Esophagus muscularis mucosa (tissue), 4 donors: Measurements from ENCODE around the gene IL37. TPM values are rescaled to one million over a fixed set of nuclear protein-coding genes. Genes with fewer than 3 reads are reported as not detected.

Experiments
- DNase-seq: peaks from one replicate; pipeline ENCODE4 v3.0.0-alpha.2; 2017; ENCODE audit errors: extremely low spot score
- H3K27ac ChIP-seq, 4 donors: fragments of 200-600 bp; sonication (generic); replicated peaks in 1 of 4; 1 replicate in 3 of 4; 2 replicates in 1 of 4; pipeline ENCODE4 v1.5.1; 2016 to 2019; ENCODE audit warnings: mild to moderate bottlenecking in 1 of 4
- H3K27me3 ChIP-seq, 4 donors: fragments of 200-600 bp; sonication (generic); one replicate each; pipeline versions ENCODE4 v1.5.1 to v1.6.0; 2016 to 2019
- H3K36me3 ChIP-seq, 4 donors: fragments of 200-600 bp; sonication (generic); one replicate each; pipeline ENCODE4 v1.5.1; 2016 to 2019
- H3K4me1 ChIP-seq, 4 donors: fragments of 200-600 bp; sonication (generic); one replicate each; pipeline ENCODE4 v1.5.1; 2016 to 2019
- H3K4me3 ChIP-seq, 4 donors: fragments of 200-600 bp; sonication (generic); 1 replicate in 2 of 4; 2 replicates in 2 of 4; pipeline ENCODE4 v1.5.1; 2016 to 2019; ENCODE audit warnings: mild to moderate bottlenecking in 4 of 4, moderate library complexity in 1 of 4
- H3K9me3 ChIP-seq, 4 donors: fragments of 200-600 bp; sonication (generic); 1 replicate in 3 of 4; 2 replicates in 1 of 4; pipeline ENCODE4 v1.5.1; 2016 to 2019
- EP300 ChIP-seq: sonication (generic); formaldehyde crosslinking; IDR thresholded peaks from one replicate; pipeline ENCODE4 v1.6.1; 2017; ENCODE audit warnings: antibody characterized with exemption
- POLR2A ChIP-seq: fragments of 450-650 bp; IDR thresholded peaks from one replicate; pipeline ENCODE4 v1.6.1; 2017; ENCODE audit warnings: antibody characterized with exemption, moderate library complexity, mild to moderate bottlenecking, low read depth
- POLR2AphosphoS5 ChIP-seq, 2 donors: sonication (generic); formaldehyde crosslinking; IDR thresholded peaks; one replicate each; pipeline ENCODE4 v1.6.1; 2017; ENCODE audit warnings: antibody characterized with exemption in 2 of 2
- WGBS: methylation state at CpG from one replicate; pipeline ENCODE4 v1.1.5; 2018; 5-methylcytosine and 5-hydroxymethylcytosine counted together
- intact Hi-C: fragments of 100-400 bp; cut with DNase I; formaldehyde crosslinking; loops from one replicate; pipeline ENCODE4 v1.15.1; 2023
- total RNA-seq, 4 donors: library from RNA; depleted of rRNA; stranded (reverse); fragments of >200 nt; gene quantifications; one replicate each; pipeline versions ENCODE4 v1.1.0 to v1.2.1, GENCODE V29; 2016
- TF ChIP-seq, protein P1 (sequence below), 3 experiments: fragments of 200-600 bp in 2 of 3; fragments of 450-650 bp in 1 of 3; sonication (generic) in 2 of 3; IDR thresholded peaks; one replicate each; pipeline ENCODE4 v1.5.1; 2017 to 2019; ENCODE audit warnings: antibody characterized with exemption in 3 of 3, mild to moderate bottlenecking in 2 of 3, moderate library complexity in 1 of 3

The IL37 gene
- total RNA-seq, 4 donors from 2014 or later: not detected

DNA sequence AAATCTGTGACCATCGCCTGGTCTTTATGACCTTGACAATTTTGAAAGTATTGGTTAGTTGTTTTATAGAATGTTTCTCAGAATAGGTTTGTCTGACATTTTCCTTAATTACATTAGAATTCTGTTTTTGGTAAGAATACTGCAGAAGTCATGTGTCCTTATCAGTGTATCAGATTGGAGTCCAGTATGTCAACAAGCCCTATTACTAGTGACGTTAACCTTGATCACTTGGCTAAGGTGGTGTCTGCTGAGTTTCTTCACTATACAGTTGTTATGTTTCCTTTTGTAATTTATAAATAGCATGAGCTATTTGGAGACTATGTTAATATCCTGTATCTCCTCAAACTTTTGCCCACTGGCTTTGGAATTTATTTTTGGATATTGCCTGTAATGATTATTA lies 56.1 kb downstream of the IL37 start:
- Histone ChIP-seq H3K36me3 (no peaks in the 10 kb centered on the region), H3K9me3 (no peaks in the 10 kb centered on the region), H3K27me3 (peaks cover 0 to 4% (median 0%) of the 10 kb centered on the region in 4 donors), H3K27ac (no peak overlapping the region), H3K4me1 (no peaks in the 10 kb centered on the region), H3K4me3 (no peak overlapping the region)
- WGBS: 84% methylated on average over 2 of the region's 2 CpGs
- intact Hi-C loops: no loop called here
- no peak for TF ChIP-seq POLR2A
- TF ChIP-seq, protein P1, sequence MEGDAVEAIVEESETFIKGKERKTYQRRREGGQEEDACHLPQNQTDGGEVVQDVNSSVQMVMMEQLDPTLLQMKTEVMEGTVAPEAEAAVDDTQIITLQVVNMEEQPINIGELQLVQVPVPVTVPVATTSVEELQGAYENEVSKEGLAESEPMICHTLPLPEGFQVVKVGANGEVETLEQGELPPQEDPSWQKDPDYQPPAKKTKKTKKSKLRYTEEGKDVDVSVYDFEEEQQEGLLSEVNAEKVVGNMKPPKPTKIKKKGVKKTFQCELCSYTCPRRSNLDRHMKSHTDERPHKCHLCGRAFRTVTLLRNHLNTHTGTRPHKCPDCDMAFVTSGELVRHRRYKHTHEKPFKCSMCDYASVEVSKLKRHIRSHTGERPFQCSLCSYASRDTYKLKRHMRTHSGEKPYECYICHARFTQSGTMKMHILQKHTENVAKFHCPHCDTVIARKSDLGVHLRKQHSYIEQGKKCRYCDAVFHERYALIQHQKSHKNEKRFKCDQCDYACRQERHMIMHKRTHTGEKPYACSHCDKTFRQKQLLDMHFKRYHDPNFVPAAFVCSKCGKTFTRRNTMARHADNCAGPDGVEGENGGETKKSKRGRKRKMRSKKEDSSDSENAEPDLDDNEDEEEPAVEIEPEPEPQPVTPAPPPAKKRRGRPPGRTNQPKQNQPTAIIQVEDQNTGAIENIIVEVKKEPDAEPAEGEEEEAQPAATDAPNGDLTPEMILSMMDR (IDR thresholded peaks at IDR 0.05): no peak
- TF ChIP-seq EP300: no peak
- TF ChIP-seq POLR2AphosphoS5 (IDR thresholded peaks at IDR 0.05): no peak
- no peak for DNase-seq

Other genes with a start within 250 kb of the IL37 start
- gene NT5DC4, start 190.1 kb upstream of the IL37 start, total RNA-seq: not detected
- 1 to 10 TPM in 1 of 4 donors, under 1 TPM in 2, not detected in 1; 0.23 to 1.5 (median 0.91) TPM for gene CKAP2L, start 146.6 kb upstream of the IL37 start, total RNA-seq
- under 1 TPM in 1 of 4 donors, not detected in 3; 0.13 TPM for gene IL1A, start 126.7 kb upstream of the IL37 start, total RNA-seq
- gene IL1B, start 74.4 kb upstream of the IL37 start, total RNA-seq: 1 to 10 TPM in 1 of 4 donors, not detected in 3; 2.7 TPM
- not detected for gene IL36G, start 66.8 kb downstream of the IL37 start, total RNA-seq
- gene IL36A, start 94.3 kb downstream of the IL37 start, total RNA-seq: not detected
- gene IL36B, start 141.7 kb downstream of the IL37 start, total RNA-seq: not detected
- gene IL36RN, start 148.0 kb downstream of the IL37 start, total RNA-seq: not detected
- not detected for gene IL1F10, start 156.8 kb downstream of the IL37 start, total RNA-seq
- gene IL1RN, start 216.4 kb downstream of the IL37 start, total RNA-seq: 1 to 10 TPM in 1 of 4 donors, under 1 TPM in 2, not detected in 1; 0.40 to 4.1 (median 0.83) TPM